NCI-H2227 (cell line): ENCODE data around the gene PLAC9.
"Not testable (repeated sequence)": the region's sequence is repeated elsewhere in the genome, so short reads cannot be mapped to it uniquely, and the experiment has no call there.

Experiments used
- DNase-seq: peaks from one replicate; lab custom pipeline; 2025; ENCODE audit not compliant: unreplicated experiment; lab: John Stamatoyannopoulos, UW

Gene PLAC9

DNA sequence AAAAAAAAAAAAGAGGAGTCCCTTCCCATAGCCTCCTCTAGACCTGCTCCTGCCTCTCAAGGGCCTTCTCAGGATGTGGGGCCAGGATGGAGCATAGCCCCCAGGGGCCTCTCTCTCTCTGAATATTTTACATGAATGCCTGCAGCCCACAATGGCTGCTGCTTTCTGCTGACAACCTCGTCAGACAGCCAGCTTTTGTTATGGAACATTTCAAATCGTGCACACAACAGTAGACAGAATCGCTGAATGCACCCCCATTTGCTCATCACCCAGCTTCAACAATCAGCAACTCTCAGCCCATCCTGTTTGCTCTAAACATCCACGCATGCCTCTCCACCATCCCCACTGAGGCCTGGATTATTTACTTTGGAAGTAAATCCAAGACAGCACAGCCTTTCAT lies 5.4 kb downstream of the PLAC9 start:
- no peak for DNase-seq

DNA sequence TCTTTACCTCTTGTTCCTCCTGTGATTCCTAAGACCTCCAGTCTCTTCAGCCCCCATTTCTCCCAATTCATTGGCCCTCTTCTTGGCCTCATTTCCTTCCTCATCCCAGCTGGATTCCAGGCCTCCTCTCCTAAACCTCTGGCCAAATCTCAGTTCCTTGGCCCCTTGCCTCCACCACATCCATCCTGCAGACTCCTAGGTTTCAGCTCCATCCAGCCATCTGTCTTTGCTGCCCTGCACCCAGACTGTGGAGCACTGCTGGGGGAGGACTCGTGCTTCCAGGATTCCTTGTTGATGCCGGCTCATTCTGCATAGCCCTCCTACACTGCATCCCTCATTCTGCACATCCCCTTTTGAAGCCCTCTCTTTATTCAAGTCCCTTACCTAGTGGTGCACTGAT lies 6.7 kb downstream of the PLAC9 start:
- DNase-seq, result no peak

- DNase-seq, result no peak
Observed at GRCh38 chr10:80140251-80140650, 7.7 kb downstream of the PLAC9 start.

DNA sequence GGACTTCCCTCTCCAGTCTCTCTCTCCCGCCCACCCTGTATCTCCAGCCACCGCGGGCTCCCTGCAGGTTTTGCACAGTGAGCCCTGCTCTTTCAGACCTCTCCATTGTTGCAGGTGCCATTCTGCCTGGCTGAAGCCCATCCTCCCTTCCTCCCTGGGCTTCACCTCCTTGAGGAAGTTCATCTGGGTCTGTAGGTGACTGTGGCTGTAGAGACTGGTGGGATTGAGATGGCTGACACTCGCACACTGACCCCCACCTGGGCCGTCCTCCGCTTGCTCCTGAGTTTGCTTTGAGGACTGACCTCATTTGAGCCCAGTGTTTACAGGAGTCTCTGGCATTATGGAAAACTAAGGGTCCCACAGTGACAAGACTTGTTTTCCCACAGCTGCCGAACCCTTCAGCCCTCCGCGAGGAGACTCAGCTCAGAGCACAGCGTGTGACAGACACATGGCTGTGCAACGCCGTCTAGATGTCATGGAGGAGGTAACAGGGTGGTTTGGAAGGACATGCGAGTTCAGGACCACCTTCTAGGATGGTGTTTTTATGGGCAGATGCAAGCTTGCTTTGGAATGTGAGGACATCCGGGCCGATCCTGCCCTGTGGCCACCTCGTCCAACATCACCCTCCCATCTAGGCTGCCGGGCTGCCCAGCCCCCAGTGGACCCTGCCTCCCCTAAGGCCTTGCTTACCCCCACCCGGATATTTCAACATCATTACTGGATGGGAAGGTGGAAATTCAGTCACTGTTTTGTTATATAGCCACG lies 9.3 kb downstream of the PLAC9 start:
- no peak for DNase-seq

- no peak for DNase-seq
Observed at GRCh38 chr10:80144067-80144695, 11.7 kb downstream of the PLAC9 start.

DNA sequence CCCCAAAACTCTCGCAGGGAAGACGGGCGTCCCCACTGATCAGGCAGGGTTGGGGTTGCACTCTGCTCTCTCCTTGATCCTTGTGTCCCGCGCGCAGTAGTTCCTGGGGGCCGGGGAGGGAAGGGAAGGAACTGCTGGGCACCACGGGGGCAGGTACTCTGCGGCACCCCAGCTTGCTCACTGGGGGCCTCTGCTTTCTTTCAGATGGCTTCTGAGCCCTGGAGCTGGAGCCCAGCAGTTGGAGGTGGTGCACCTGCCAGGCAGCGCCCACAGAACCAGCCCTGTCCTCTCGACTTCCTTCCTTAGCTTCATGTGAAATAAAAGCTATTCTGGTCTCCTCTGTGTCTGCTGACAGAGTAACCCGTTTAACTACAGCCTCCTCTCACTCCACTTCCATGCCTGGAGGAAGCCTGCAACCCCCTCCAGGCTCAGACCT lies 12.2 kb downstream of the PLAC9 start:
- DNase-seq, result no peak

GRCh38 chr10:80145406-80146308 lies 13.1 kb downstream of the PLAC9 start:
- not testable (repeated sequence) for DNase-seq

DNA sequence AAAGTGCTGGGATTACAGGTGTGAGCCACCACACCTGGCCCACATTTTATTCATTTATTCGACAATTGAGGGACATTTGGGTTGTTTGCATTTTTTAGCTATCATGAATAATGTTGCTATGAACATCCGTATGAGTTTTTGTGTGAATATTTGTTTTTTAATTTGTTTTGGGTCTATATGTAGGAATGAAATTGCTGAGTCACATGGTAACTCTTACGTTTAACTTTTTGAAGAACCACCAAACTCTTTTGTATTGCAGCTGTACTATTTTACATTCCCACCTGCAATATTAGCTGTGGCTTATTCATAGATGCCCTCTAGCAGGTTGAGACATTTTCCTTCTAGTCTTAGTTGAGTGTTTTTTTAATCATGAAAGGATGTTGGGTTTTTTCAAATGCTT lies 14.4 kb downstream of the PLAC9 start:
- DNase-seq, result no peak

DNA sequence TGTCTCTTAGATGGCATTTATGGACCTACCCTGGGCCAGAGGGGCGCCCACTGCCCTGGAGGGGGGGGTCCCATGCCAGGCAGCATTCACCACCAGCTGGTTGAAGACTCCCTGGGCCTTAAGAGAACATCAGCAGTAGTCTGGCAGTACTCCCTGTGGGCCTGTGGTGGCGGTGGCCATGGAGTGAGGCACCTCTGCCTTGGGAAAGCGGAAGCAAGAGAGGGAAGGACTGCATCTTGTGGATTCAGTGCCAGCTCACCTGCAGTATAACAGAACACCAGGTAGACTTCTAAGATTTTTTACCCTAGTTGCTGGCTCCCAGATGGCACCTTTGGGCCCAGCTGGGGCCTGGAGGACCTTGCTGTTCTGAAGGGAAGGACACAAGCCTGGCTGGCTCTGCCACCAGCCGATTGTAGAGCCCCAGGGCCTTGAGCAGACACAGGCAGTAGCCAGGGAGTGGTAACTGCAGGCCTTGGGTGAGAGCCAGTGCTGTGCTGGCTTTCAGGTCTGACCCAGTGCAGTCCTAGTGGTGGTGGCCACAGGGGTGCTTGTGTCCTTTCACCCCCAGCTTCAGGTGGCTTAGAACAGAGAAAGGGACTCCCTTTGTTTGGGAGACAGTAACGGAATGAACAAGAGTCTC lies 15.8 kb downstream of the PLAC9 start:
- DNase-seq, result no peak

DNA sequence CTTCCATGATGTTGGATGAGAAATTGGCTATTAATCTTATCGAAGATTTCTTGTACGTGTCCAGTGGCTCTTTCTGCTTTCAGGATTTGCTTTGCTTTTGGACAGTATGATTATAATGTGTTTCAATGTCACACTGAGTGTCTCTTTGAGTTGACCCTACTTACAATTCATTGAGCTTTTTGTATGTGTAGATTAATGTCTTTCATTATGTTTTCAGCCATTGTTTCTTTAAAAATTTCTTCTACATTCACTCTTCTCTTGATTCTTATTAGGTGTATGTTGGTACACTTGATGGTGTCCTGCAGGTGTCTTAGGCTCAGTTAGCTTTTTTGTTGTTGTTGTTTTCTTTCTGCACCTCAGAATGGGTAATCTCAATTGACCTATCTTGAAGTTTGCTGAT lies 16.6 kb downstream of the PLAC9 start:
- no peak for DNase-seq

DNA sequence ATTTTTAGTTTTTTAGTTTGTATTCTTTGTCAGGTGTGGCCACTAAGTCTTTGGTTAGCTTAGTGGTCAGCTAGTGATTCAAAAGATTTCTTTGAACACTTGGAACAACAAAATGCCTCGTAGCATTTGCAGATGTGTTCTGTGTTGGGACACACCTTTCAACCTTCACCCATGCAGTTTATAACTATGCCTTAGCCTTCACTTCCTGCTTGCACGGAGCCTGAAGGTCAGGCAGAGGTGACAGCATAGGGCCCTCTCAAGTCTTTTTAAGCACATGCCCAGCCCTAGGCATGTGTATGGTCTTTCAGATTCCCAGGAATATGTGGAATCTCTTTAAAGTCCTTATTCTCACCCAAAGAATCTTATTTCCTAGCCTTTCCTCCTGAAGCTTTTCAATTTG lies 17.6 kb downstream of the PLAC9 start:
- no peak for DNase-seq

DNA sequence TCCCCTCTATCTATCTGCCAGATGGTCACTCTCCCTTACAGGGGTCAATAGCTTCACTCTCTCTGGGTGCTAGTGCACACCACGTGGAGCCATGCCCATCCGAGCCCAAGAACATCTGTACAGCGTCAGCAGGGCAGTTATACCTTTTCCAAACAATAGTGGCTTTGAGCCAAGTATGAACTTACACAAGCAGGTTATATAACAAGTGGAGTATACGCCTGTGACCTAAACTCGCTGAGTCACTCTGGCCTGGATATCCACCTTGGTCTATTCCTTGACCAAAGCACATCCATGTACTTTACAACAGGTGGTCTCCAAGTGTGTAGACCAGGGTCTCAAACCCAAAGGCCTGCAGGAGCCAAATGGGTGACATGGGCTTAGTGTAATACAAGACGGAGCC lies 20.3 kb downstream of the PLAC9 start:
- no peak for DNase-seq

DNA sequence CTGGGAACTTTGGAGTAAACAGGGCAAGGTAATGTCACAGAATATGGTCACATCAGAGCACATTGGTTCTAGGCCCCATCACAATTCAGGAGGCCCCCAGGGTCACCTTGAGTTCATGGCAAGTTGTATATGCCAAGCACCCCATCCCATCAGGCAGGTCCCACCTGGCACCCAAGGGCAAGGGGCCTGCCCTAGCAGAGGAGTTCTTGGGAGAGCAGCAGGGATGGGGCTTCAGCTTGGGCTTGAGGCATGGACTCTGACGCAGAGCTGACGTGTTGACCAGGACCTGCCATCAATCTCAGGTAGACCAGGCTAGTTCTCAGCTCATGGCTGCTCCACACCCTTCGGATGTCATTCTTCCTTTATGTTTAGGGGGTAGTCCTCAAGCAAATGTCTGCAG lies 20.9 kb downstream of the PLAC9 start:
- DNase-seq, result no peak

GRCh38 chr10:80154626-80154977 lies 22.1 kb downstream of the PLAC9 start:
- no peak for DNase-seq

DNA sequence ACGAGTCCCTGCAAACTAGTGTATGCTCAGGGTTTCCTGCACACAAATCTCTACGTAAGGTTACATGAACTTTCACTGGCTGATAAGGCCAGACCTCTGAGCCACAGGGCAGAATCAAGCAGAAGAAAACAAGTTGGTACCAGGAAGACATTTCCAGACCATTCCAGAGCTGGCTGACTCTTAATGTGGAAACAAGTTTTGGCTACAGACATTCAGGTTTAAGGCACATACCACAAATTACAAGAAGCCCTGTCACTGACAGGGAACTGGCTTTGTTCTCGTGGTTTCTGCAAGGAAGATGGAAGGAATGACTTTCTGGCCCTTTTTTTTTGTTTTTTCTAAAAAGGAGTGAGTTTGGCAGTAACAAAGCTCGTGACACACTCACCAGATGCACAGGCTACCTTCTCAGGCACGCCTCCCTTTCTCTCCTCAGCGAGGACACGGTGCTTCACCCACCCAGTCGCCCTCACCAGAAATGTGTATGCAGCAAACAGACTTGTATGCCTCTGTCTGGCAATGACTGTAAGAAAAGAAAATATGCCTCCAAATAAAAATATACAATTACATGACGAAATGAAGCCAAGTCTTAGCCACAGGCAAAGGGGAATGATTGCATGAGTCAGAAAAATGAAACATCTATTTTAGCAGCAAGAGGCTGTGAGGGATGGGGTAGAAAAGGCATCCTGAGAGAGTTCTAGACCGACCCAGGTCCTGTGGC lies 22.6 kb downstream of the PLAC9 start:
- no peak for DNase-seq

GRCh38 chr10:80155696-80156215 lies 23.2 kb downstream of the PLAC9 start:
- no peak for DNase-seq

GRCh38 chr10:80156216-80156615 lies 23.7 kb downstream of the PLAC9 start:
- DNase-seq, result no peak

GRCh38 chr10:80157561-80157960 lies 25.0 kb downstream of the PLAC9 start:
- no peak for DNase-seq

- DNase-seq, result no peak
Observed at GRCh38 chr10:80158126-80158525, 25.6 kb downstream of the PLAC9 start.

DNA sequence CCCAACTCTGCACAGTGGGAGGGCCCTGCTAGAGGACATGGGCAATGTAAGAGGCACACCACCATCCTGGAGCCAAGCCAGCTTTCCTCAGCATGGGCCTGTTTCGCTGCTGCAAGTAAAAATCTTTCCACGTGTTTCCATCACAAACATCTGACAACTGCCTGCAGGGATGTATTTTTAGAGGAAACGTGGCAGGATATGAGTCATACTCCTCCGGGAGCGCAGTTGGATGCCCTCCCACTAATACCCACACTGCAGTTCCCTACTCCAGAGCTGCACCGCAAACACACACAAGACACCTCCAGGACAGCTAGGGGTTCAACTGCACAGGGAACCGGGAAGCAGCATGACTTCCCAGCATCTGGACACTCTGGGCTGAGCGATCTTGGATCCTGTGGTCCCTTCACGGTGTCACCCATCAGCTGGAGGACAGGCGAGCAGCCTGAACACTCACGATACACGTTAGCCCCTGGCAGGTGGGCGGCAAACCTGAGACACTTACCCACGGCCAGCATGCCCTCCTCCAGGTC lies 26.1 kb downstream of the PLAC9 start:
- no peak for DNase-seq
